GM12878 (cell line): ENCODE results near the gene ENSA. TPM values are rescaled to one million over a fixed set of nuclear protein-coding genes. Genes with fewer than 3 reads are reported as not detected.
"Not testable (repeated sequence)": the region's sequence is repeated elsewhere in the genome, so short reads cannot be mapped to it uniquely, and the experiment has no call there.

ENCODE experiments used
- ATAC-seq: fragments of 200-7000 bp; cut with Tn5 transposase; 3 replicates; pipeline ENCODE4 v1.9.1; 2020; ENCODE audit warnings: mild to moderate bottlenecking, moderate library complexity
- BruUV-seq: library from RNA; stranded (reverse); fragments of 400-500 nt; replicated peaks from 2 replicates; lab custom pipeline; 2021; lab: Mats Ljungman, UMichigan
- CTCF ChIA-PET: fragments of 300-600 bp; sonication (Branson Sonifier 250); formaldehyde crosslinking; extraction: SDS; loops from one replicate; lab custom pipeline; 2021; ENCODE audit warnings: inconsistent platforms; lab: Yijun Ruan, JAX
- POLR2A ChIA-PET: fragments of 350-600 bp; formaldehyde crosslinking; extraction: SDS; loops from one replicate; lab custom pipeline; 2021; ENCODE audit warnings: inconsistent platforms; lab: Charles Lee
- RAD21 ChIA-PET: fragments of 300-600 bp; sonication (Branson Sonifier 250); formaldehyde crosslinking; loops from one replicate; lab custom pipeline; 2023; ENCODE audit warnings: antibody characterized with exemption; ENCODE audit not compliant: unreplicated experiment; lab: Charles Lee
- SMC1A ChIA-PET: fragments of 300-600 bp; sonication (Branson Sonifier 250); formaldehyde crosslinking; loops from one replicate; lab custom pipeline; 2023; ENCODE audit not compliant: unreplicated experiment, uncharacterized antibody; lab: Charles Lee
- DNase-seq: peaks from one replicate; pipeline ENCODE4 v3.0.0-alpha.2; 2011; ENCODE audit warnings: low read depth, low spot score
- FAIRE-seq: peaks from 3 replicates; lab custom pipeline; 2011; peaks lifted over from hg19 to GRCh38; lab: Jason Lieb, UNC
- H2AFZ ChIP-seq: 2 replicates; pipeline ENCODE4 v1.6.0; 2011; ENCODE audit warnings: low read depth, low read length, control low read depth; ENCODE audit not compliant: control insufficient read depth
- H3K27ac ChIP-seq: 2 replicates; pipeline ENCODE4 v1.5.1; 2011; ENCODE audit warnings: control low read depth; ENCODE audit not compliant: control insufficient read depth, insufficient read depth
- H3K27me3 ChIP-seq, 2 experiments: replicated peaks in 1 of 2; 2 replicates each; pipeline versions ENCODE4 v1.6.0 to v1.6.1; 2011; ENCODE audit warnings: low read length in 1 of 2; ENCODE audit not compliant: control insufficient read depth in 2 of 2, insufficient read depth in 2 of 2
- H3K36me3 ChIP-seq, 2 experiments: 2 replicates each; pipeline ENCODE4 v1.5.1; 2011; ENCODE audit warnings: low read length in 1 of 2; ENCODE audit not compliant: control insufficient read depth in 2 of 2, insufficient read depth in 2 of 2
- H3K4me1 ChIP-seq: 2 replicates; pipeline ENCODE4 v1.6.1; 2011; ENCODE audit warnings: mild to moderate bottlenecking, low read length, moderate library complexity, mixed read lengths; ENCODE audit not compliant: control insufficient read depth, insufficient read depth
- H3K4me2 ChIP-seq: 2 replicates; pipeline ENCODE4 v1.6.0; 2011; ENCODE audit warnings: control low read depth; ENCODE audit not compliant: control insufficient read depth, insufficient read depth
- H3K4me3 ChIP-seq: fragments of 200-600 bp; sonication (generic); 2 replicates; pipeline ENCODE4 v1.5.1; 2016
- H3K79me2 ChIP-seq: 2 replicates; pipeline ENCODE4 v1.6.0; 2011; ENCODE audit warnings: low read length; ENCODE audit not compliant: control insufficient read depth, insufficient read depth
- H3K9ac ChIP-seq: 2 replicates; pipeline ENCODE4 v1.8.0; 2011; ENCODE audit warnings: low read length, control low read depth, mixed read lengths; ENCODE audit not compliant: control insufficient read depth, insufficient read depth
- H3K9me3 ChIP-seq: replicated peaks from 3 replicates; pipeline ENCODE4 v1.5.1; 2011; ENCODE audit warnings: mild to moderate bottlenecking, low read length; ENCODE audit not compliant: control insufficient read depth, insufficient read depth
- H4K20me1 ChIP-seq: 2 replicates; pipeline ENCODE4 v1.6.0; 2011; ENCODE audit not compliant: control insufficient read depth, insufficient read depth
- CBFB ChIP-seq: IDR thresholded peaks from 2 replicates; pipeline ENCODE4 v1.6.1; 2016; ENCODE audit warnings: antibody characterized with exemption, low read depth
- EED ChIP-seq: sonication (generic); IDR thresholded peaks from 2 replicates; pipeline ENCODE4 v1.6.1; 2016; ENCODE audit warnings: antibody characterized with exemption, low read depth
- EZH2 ChIP-seq: IDR thresholded peaks from 2 replicates; pipeline ENCODE4 v1.6.1; 2012; ENCODE audit warnings: low read depth, mild to moderate bottlenecking, control low read depth, inconsistent platforms, low read length, borderline replicate concordance; ENCODE audit not compliant: control insufficient read depth
- GATAD2B ChIP-seq: fragments of 450-650 bp; conservative IDR thresholded peaks from 2 replicates; pipeline ENCODE4 v1.6.1; 2017; ENCODE audit warnings: low read depth, mild to moderate bottlenecking, moderate library complexity
- HDGF ChIP-seq: fragments of 450-650 bp; IDR thresholded peaks from 2 replicates; pipeline ENCODE4 v1.6.1; 2016; ENCODE audit warnings: antibody characterized with exemption
- IKZF1 ChIP-seq: fragments of 450-650 bp; conservative IDR thresholded peaks from 2 replicates; pipeline ENCODE4 v1.6.1; 2017; ENCODE audit warnings: antibody characterized with exemption, mild to moderate bottlenecking
- KAT2A ChIP-seq: conservative IDR thresholded peaks from 2 replicates; pipeline ENCODE4 v1.6.1; 2011; ENCODE audit warnings: low read depth, low read length; ENCODE audit not compliant: control insufficient read depth
- KLF5 ChIP-seq: fragments of 450-650 bp; IDR thresholded peaks from 2 replicates; pipeline ENCODE4 v1.6.1; 2014; ENCODE audit warnings: mild to moderate bottlenecking; ENCODE audit not compliant: partially characterized antibody
- LARP7 ChIP-seq: fragments of 450-650 bp; IDR thresholded peaks from 2 replicates; pipeline ENCODE4 v1.6.1; 2017; ENCODE audit warnings: mild to moderate bottlenecking
- NR2F1 ChIP-seq: fragments of 450-650 bp; conservative IDR thresholded peaks from 2 replicates; pipeline ENCODE4 v1.6.1; 2017; ENCODE audit warnings: mild to moderate bottlenecking
- PAX8 ChIP-seq: fragments of 450-650 bp; IDR thresholded peaks from 2 replicates; pipeline ENCODE4 v1.6.1; 2017; ENCODE audit warnings: mild to moderate bottlenecking, moderate library complexity
- POLR2AphosphoS2 ChIP-seq: IDR thresholded peaks from 2 replicates; pipeline ENCODE4 v1.6.1; 2011; ENCODE audit warnings: low read depth, mild to moderate bottlenecking, low read length, improper control_type of control experiment, moderate library complexity
- SP1 ChIP-seq: IDR thresholded peaks from one replicate; pipeline ENCODE4 v1.6.1; 2011; ENCODE audit warnings: low read depth, low read length
- TBL1XR1 ChIP-seq: IDR thresholded peaks from 2 replicates; pipeline ENCODE4 v1.6.1; 2012; ENCODE audit warnings: low read depth, low read length, improper control_type of control experiment
- USF1 ChIP-seq: IDR thresholded peaks from 2 replicates; pipeline ENCODE4 v1.6.1; 2011; ENCODE audit warnings: borderline replicate concordance, low read depth, mild to moderate bottlenecking, moderate library complexity, mixed read lengths, low read length; ENCODE audit not compliant: insufficient read depth; ENCODE audit errors: extremely low read length
- ZNF274 ChIP-seq: IDR thresholded peaks from one replicate; pipeline ENCODE4 v1.8.0; 2011; ENCODE audit not compliant: insufficient read length, insufficient read depth
- WGBS: methylation state at CpG from one replicate; pipeline ENCODE4 v1.1.6; 2016; ENCODE audit warnings: low lambda C conversion rate; ENCODE audit not compliant: insufficient replicate concordance, insufficient coverage; ENCODE audit errors: missing lambda C conversion rate; 5-methylcytosine and 5-hydroxymethylcytosine counted together
- in situ Hi-C: fragments of 300-500 bp; cut with MboI; formaldehyde crosslinking; loops from 9 replicates; pipeline ENCODE4 v1.14.3; 2018; ENCODE audit warnings: mixed read lengths
- intact Hi-C: fragments of 100-400 bp; cut with micrococcal nuclease; formaldehyde crosslinking; loops from one replicate; pipeline ENCODE4 v1.14.2; 2022; ENCODE audit not compliant: unreplicated experiment
- polyA plus RNA-seq, 11 experiments: library from polyadenylated mRNA; depleted of rRNA in 4 of 11; unstranded in 6 of 11; stranded (reverse) in 5 of 11; fragments of >200 nt; fragmentation: Nextera tagmentation in 4 of 11; fragmentation: Illumina TruSeq in 1 of 11; extraction: Ambion mirVana in 4 of 11; extraction: Trizol in 1 of 11; gene quantifications; 1 replicate in 1 of 11; 2 replicates in 10 of 11; pipeline versions ENCODE4 v1.2.1 to v1.2.3, GENCODE V29; 2011 to 2016; ENCODE audit warnings: inconsistent platforms in 2 of 11, missing spikeins in 2 of 11, low read depth in 1 of 11
- total RNA-seq, 4 experiments: library from RNA; depleted of rRNA in 3 of 4; stranded (reverse); fragments of >200 nt in 3 of 4; fragmentation: Illumina TruSeq in 1 of 4; extraction: Trizol in 1 of 4; gene quantifications; 2 replicates each; pipeline versions ENCODE4 v1.2.1 to v1.2.3, GENCODE V29; 2013 to 2021
- TF ChIP-seq, protein P1 (sequence below): IDR thresholded peaks from 2 replicates; pipeline ENCODE4 v1.6.1; 2011; ENCODE audit warnings: low read depth, mild to moderate bottlenecking, low read length, moderate library complexity, borderline replicate concordance; ENCODE audit errors: extremely low read depth

The ENSA gene
- total and polyA plus RNA-seq, 10 of the 15 experiments (the other 5 are each of a cell fraction or from before 2014, with no cell fraction given) = 56.1 to 605 (median 143) TPM

DNA sequence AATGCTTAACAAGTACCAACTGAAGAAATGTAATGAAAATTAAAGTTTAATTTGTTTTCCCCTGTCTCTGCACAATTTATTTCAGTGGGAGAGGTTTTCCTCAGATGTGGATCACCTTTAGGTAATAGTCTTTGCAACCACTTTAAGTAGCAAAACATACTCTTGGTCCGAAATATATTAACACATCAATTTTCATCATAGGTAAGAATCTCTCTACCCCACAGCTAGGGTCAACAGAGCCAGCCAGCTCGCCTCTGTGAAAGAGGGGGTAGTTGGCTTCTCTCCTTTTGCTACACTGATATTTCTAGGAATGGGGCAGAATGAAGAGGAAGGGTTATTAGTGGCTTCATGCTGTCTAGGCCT, 25.2 kb downstream of the ENSA start (continued):
- TF ChIP-seq EZH2 = no peak
- TF ChIP-seq USF1 = no peak
- no peak for TF ChIP-seq LARP7
- no peak for TF ChIP-seq POLR2AphosphoS2
- TF ChIP-seq IKZF1 = no peak

DNA sequence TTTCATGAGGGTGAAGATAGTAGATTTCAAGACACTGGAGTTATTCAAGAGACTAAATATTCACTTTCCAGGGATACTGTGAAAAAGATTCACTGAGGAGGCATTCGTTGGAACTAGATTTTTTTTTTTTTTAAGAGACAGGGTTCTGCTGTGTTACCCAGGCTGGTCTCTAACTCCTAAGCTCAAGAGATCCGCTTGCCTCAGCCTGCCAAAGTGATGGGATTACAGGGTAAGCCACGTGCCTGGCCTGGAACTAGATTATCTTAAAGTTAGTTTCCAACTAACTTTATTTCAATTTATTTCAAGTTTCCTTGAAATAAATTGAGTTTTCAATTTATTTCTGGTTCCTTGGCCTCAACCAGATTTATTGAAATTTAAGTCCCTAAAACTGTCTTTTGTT, 25.7 kb downstream of the ENSA start:
- intact Hi-C loops (no loop called here), in situ Hi-C loops (no loop called here)
- no peaks in the 10 kb centered on the region for H3K79me2 ChIP-seq
- H3K4me1 ChIP-seq = no peaks in the 10 kb centered on the region
- ChIA-PET CTCF (interaction anchor here (0.9 to 1.1 kb wide), 3 partner anchors 41 to 44 kb away, joined by 3 to 4 read pairs (median 3); no protein-coding TSS in a partner anchor), POLR2A (interaction anchor here (0.5 to 2.2 kb wide), 3 partner anchors 24 to 33 kb away, joined by 3 to 7 read pairs (median 4); partner anchors contain the start of gene MCL1), RAD21 (no interaction called here), SMC1A (interaction anchor here (0.6 to 2.0 kb wide), 5 partner anchors 15 to 318 kb away, joined by 3 to 15 read pairs (median 5); partner anchors contain the start of gene MCL1)
- BruUV-seq = TSS peak; percentile 29
- H3K36me3 ChIP-seq = no peaks in the 10 kb centered on the region; a peak in 1 of 4 replicates
- no peaks in the 10 kb centered on the region for H4K20me1 ChIP-seq
- H3K4me2 ChIP-seq = no peak overlapping the region
- no peak overlapping the region for H3K4me3 ChIP-seq
- no peak overlapping the region for H2AFZ ChIP-seq
- ATAC-seq (no peak), FAIRE-seq (no peak), DNase-seq (no peak)
- H3K27me3 ChIP-seq = no peaks in the 10 kb centered on the region
- no peaks in the 10 kb centered on the region for H3K9me3 ChIP-seq
- 75% methylated on average over 3 of the region's 3 CpGs for WGBS
- TF ChIP-seq HDGF = no peak
- no peak for TF ChIP-seq KLF5
- no peak for TF ChIP-seq CBFB
- TF ChIP-seq KAT2A = no peak
- TF ChIP-seq SP1 = no peak
- TF ChIP-seq NR2F1 = no peak
- no peak for TF ChIP-seq PAX8
- TF ChIP-seq, protein P1, sequence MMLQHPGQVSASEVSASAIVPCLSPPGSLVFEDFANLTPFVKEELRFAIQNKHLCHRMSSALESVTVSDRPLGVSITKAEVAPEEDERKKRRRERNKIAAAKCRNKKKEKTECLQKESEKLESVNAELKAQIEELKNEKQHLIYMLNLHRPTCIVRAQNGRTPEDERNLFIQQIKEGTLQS = no peak
- TF ChIP-seq GATAD2B = no peak
- TF ChIP-seq ZNF274 = no peak
- TF ChIP-seq EED = no peak
- no peak for TF ChIP-seq TBL1XR1
- no peak overlapping the region for H3K9ac ChIP-seq
- H3K27ac ChIP-seq = no peak overlapping the region

DNA sequence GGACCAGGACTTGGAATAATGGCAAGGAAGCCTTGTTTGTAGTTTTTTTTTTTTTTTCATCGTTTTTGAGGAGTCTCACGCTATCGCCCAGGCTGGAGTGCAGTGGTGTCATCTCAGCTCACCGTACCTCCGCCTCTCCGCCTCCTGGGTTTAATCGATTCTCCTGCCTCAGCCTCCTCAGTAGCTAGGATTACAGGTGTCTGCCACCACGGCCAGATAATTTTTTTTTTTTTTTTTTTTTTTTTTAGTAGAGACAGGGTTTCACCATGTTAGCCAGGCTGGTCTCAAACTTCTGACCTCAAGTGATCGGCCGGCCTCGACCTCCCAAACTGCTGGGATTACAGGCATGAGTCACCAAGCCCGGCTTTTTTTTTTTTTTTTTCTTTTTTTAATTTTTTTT, 27.0 kb downstream of the ENSA start:
- H4K20me1 ChIP-seq, in situ Hi-C loops, H3K9ac ChIP-seq, H3K27ac ChIP-seq, H3K4me1 ChIP-seq, FAIRE-seq, H3K36me3 ChIP-seq, H2AFZ ChIP-seq, POLR2A ChIA-PET, H3K4me2 ChIP-seq, intact Hi-C loops, DNase-seq, H3K9me3 ChIP-seq, H3K27me3 ChIP-seq, RAD21 ChIA-PET, BruUV-seq, ATAC-seq, H3K79me2 ChIP-seq, H3K4me3 ChIP-seq: not testable (repeated sequence)
- WGBS = 99% methylated on average over 7 of the region's 12 CpGs
- SMC1A ChIA-PET = interaction anchor here (1.1 to 2.0 kb wide), 5 partner anchors 14 to 320 kb away, joined by 3 to 15 read pairs (median 3); partner anchors contain the start of gene MCL1
- CTCF ChIA-PET = interaction anchor here (1.6 kb wide), 1 partner anchor 19 kb away, joined by 3 read pairs; no protein-coding TSS in a partner anchor
